GM12891 (cell line): ENCODE data around the gene CTDSP2.

Source experiments
- POLR2A ChIP-seq: IDR thresholded peaks from 2 replicates; pipeline ENCODE4 v1.6.1; 2011; ENCODE audit warnings: low read depth, low read length, control low read depth
- POLR2AphosphoS5 ChIP-seq: IDR thresholded peaks from 2 replicates; pipeline ENCODE4 v1.6.1; 2011; ENCODE audit warnings: low read depth, low read length, control low read depth
- TAF1 ChIP-seq: IDR thresholded peaks from 2 replicates; pipeline ENCODE4 v1.6.1; 2011; ENCODE audit warnings: low read depth, low read length, control low read depth

DNA sequence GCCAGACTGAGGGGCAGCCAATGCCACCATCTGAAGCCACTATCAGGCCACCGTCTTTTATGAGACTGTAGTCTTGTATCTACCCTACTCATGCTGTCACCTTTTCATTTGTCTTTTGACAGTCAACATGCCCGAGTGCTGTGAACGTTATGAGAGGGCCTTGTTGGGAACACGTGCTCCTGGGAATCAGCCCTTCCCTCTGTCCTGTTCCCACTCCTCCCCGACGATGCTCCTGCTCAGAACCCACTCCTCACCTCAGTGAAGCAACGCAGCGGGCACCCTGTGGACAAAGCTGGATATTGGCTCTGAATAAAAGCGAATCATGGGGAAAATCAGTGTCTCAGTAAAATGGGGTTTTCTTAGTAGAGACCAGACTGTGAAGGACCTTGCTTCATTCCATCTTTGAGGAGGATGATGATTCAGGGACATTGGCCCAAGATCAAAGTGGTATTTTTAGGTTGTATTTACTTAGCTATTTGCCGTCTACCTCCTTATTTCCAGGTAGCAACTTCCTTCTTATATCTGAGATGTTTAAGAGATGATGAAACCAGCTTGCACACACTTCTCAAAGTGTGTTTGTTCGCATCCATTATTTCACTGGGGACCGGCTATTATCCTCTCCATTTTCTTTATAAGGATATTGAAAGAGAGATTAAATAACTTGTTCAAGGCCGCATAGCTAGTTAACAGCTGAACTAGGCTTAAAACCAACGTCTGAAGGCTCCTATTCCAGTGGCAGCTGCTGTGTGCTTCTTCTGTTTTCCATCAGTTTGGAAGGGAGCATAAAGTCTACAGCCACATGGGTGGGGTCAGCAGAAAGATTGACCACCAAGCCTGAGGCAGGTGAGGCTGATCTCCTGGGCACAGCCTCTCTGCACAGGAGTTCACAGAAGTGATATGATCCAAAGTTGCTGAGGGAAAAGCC, 43.9 kb upstream of the CTDSP2 start:
- TF ChIP-seq POLR2AphosphoS5 (no peak), POLR2A (no peak), TAF1 (no peak)
